Measurements from ENCODE around the gene RPTOR. TPM values are rescaled to one million over a fixed set of nuclear protein-coding genes. Genes with fewer than 3 reads are reported as not detected.
A peak's percentile ranks its signal among the peaks of the same experiment; 100 is the strongest.

RPTOR gene
- total RNA-seq, 1 donor: 27.9 TPM

- Histone ChIP-seq H3K4me3 (ENCODE audit: insufficient read depth, low read length) (no peak overlapping the region), H2AFZ (ENCODE audit: low read length) (no peak overlapping the region), H3K79me2 (ENCODE audit: insufficient read depth, low read length) (no peaks in the 10 kb centered on the region), H3K27me3 (ENCODE audit: insufficient read depth, low read length) (peaks cover 19% of the 10 kb centered on the region), H4K20me1 (ENCODE audit: insufficient read depth, low read length) (no peaks in the 10 kb centered on the region), H3K36me3 (ENCODE audit: insufficient read depth, low read length) (no peaks in the 10 kb centered on the region), H3K9me3 (ENCODE audit: low read depth, low read length) (no peaks in the 10 kb centered on the region), H3K4me1 (ENCODE audit: insufficient read depth, low read length) (peaks cover 11% of the 10 kb centered on the region), H3K27ac (ENCODE audit: low read depth, low read length) (no peak overlapping the region), H3K4me2 (ENCODE audit: insufficient read depth, low read length) (no peak overlapping the region)
- TF ChIP-seq CTCF (IDR thresholded peaks at IDR 0.05; ENCODE audit: extremely low read depth, low read depth, low read length): no peak
- DNase-seq (ENCODE audit: insufficient read length, low spot score, missing footprints): no peak
These were observed 420.4 kb downstream of the RPTOR start for GRCh38 chr17:80964859-80965580.

GRCh38 chr17:80965606-80966005 is 421.0 kb downstream of the RPTOR start:
- Histone ChIP-seq H3K4me1 (ENCODE audit: insufficient read depth, low read length) (peaks cover 11% of the 10 kb centered on the region), H3K27ac (ENCODE audit: low read depth, low read length) (no peak overlapping the region), H3K79me2 (ENCODE audit: insufficient read depth, low read length) (no peaks in the 10 kb centered on the region)

GRCh38 chr17:80967404-80967872 is 422.8 kb downstream of the RPTOR start:
- no peak for TF ChIP-seq CTCF (IDR thresholded peaks at IDR 0.05; ENCODE audit: extremely low read depth, low read depth, low read length)
- Histone ChIP-seq H2AFZ (ENCODE audit: low read length) (no peak overlapping the region), H3K4me3 (ENCODE audit: insufficient read depth, low read length) (no peak overlapping the region), H3K79me2 (ENCODE audit: insufficient read depth, low read length) (no peaks in the 10 kb centered on the region), H3K27ac (ENCODE audit: low read depth, low read length) (no peak overlapping the region), H3K9me3 (ENCODE audit: low read depth, low read length) (no peaks in the 10 kb centered on the region), H3K36me3 (ENCODE audit: insufficient read depth, low read length) (no peaks in the 10 kb centered on the region), H4K20me1 (ENCODE audit: insufficient read depth, low read length) (no peaks in the 10 kb centered on the region), H3K4me2 (ENCODE audit: insufficient read depth, low read length) (no peak overlapping the region), H3K27me3 (ENCODE audit: insufficient read depth, low read length) (peaks cover 31% of the 10 kb centered on the region), H3K4me1 (ENCODE audit: insufficient read depth, low read length) (peaks cover 11% of the 10 kb centered on the region)
- no peak for DNase-seq (ENCODE audit: insufficient read length, low spot score, missing footprints)

More at GRCh38 chr17:80965606-80966005, 421.0 kb downstream of the RPTOR start:
- TF ChIP-seq CTCF (IDR thresholded peaks at IDR 0.05; ENCODE audit: extremely low read depth, low read depth, low read length): no peak
- Histone ChIP-seq H3K4me3 (ENCODE audit: insufficient read depth, low read length) (no peak overlapping the region), H3K4me2 (ENCODE audit: insufficient read depth, low read length) (no peak overlapping the region), H4K20me1 (ENCODE audit: insufficient read depth, low read length) (no peaks in the 10 kb centered on the region), H3K27me3 (ENCODE audit: insufficient read depth, low read length) (peaks cover 25% of the 10 kb centered on the region), H3K9me3 (ENCODE audit: low read depth, low read length) (no peaks in the 10 kb centered on the region), H2AFZ (ENCODE audit: low read length) (no peak overlapping the region), H3K36me3 (ENCODE audit: insufficient read depth, low read length) (no peaks in the 10 kb centered on the region)
- no peak for DNase-seq (ENCODE audit: insufficient read length, low spot score, missing footprints)

- Histone ChIP-seq H3K4me3 (ENCODE audit: insufficient read depth, low read length) (peak overlapping the region; percentile 25), H4K20me1 (ENCODE audit: insufficient read depth, low read length) (no peaks in the 10 kb centered on the region), H3K27ac (ENCODE audit: low read depth, low read length) (no peak overlapping the region), H3K4me1 (ENCODE audit: insufficient read depth, low read length) (peaks cover 11% of the 10 kb centered on the region), H3K27me3 (ENCODE audit: insufficient read depth, low read length) (peaks cover 31% of the 10 kb centered on the region), H2AFZ (ENCODE audit: low read length) (no peak overlapping the region), H3K9me3 (ENCODE audit: low read depth, low read length) (no peaks in the 10 kb centered on the region), H3K4me2 (ENCODE audit: insufficient read depth, low read length) (peak overlapping the region; percentile 63), H3K79me2 (ENCODE audit: insufficient read depth, low read length) (no peaks in the 10 kb centered on the region), H3K36me3 (ENCODE audit: insufficient read depth, low read length) (no peaks in the 10 kb centered on the region)
- peak; percentile 98 for DNase-seq (ENCODE audit: insufficient read length, low spot score, missing footprints)
- no peak for TF ChIP-seq CTCF (IDR thresholded peaks at IDR 0.05; ENCODE audit: extremely low read depth, low read depth, low read length)
These were observed 424.0 kb downstream of the RPTOR start for GRCh38 chr17:80968602-80969029.
